IMR-90 (cell line): Measurements from ENCODE around the gene GATAD2A. TPM values are rescaled to one million over a fixed set of nuclear protein-coding genes. Genes with fewer than 3 reads are reported as not detected.

Experiments used
- ATAC-seq: fragments of 200-7000 bp; cut with Tn5 transposase; 2 replicates; pipeline ENCODE4 v1.9.1; 2020; ENCODE audit warnings: low read depth, mild to moderate bottlenecking, moderate library complexity
- BruUV-seq: library from RNA; stranded (reverse); fragments of 400-500 nt; replicated peaks from 2 replicates; lab custom pipeline; 2021; lab: Mats Ljungman, UMichigan
- CTCF ChIA-PET: fragments of 300-600 bp; formaldehyde crosslinking; extraction: SDS; loops from one replicate; lab custom pipeline; 2021; ENCODE audit warnings: antibody characterized with exemption; lab: Yijun Ruan, JAX
- POLR2A ChIA-PET: fragments of 300-600 bp; sonication (Branson Sonifier 250); formaldehyde crosslinking; loops from one replicate; lab custom pipeline; 2022; ENCODE audit warnings: antibody characterized with exemption; ENCODE audit not compliant: unreplicated experiment; lab: Charles Lee
- DNase-seq: peaks from one replicate; pipeline ENCODE4 v3.0.0; 2013
- H2AFZ ChIP-seq: replicated peaks from 2 replicates; pipeline ENCODE3; 2013; ENCODE audit warnings: low read length, mild to moderate bottlenecking; ENCODE audit not compliant: poor library complexity
- H2AK5ac ChIP-seq: 2 replicates; pipeline ENCODE4 v1.6.1; 2013; ENCODE audit warnings: low read depth, low read length, inconsistent platforms
- H2AK9ac ChIP-seq: replicated peaks from 2 replicates; pipeline ENCODE3; 2013; ENCODE audit warnings: mild to moderate bottlenecking, low read depth, low read length, moderate library complexity; ENCODE audit not compliant: poor library complexity
- H2BK120ac ChIP-seq: 2 replicates; pipeline ENCODE4 v1.6.1; 2013; ENCODE audit warnings: low read depth, low read length, inconsistent platforms
- H2BK15ac ChIP-seq: 3 replicates; pipeline ENCODE4 v1.6.1; 2013; ENCODE audit warnings: low read depth, low read length, inconsistent platforms
- H2BK20ac ChIP-seq: 2 replicates; pipeline ENCODE4 v1.6.1; 2013; ENCODE audit warnings: low read depth, mild to moderate bottlenecking, inconsistent platforms, low read length, moderate library complexity
- H2BK5ac ChIP-seq: 2 replicates; pipeline ENCODE4 v1.6.1; 2013; ENCODE audit warnings: mild to moderate bottlenecking, low read depth, low read length, inconsistent platforms; ENCODE audit not compliant: poor library complexity, severe bottlenecking
- H3K14ac ChIP-seq: replicated peaks from 2 replicates; pipeline ENCODE4 v1.6.1; 2013; ENCODE audit warnings: low read depth, low read length, inconsistent platforms
- H3K18ac ChIP-seq: 2 replicates; pipeline ENCODE4 v1.6.1; 2013; ENCODE audit warnings: low read depth, low read length, control low read depth
- H3K23ac ChIP-seq: 2 replicates; pipeline ENCODE4 v1.6.1; 2013; ENCODE audit warnings: low read depth, low read length, inconsistent platforms
- H3K27ac ChIP-seq: 2 replicates; pipeline ENCODE4 v1.5.1; 2013; ENCODE audit warnings: mild to moderate bottlenecking, control low read depth, low read length; ENCODE audit not compliant: insufficient read depth
- H3K27me3 ChIP-seq: 2 replicates; pipeline ENCODE4 v1.6.1; 2013; ENCODE audit warnings: low read length; ENCODE audit not compliant: control insufficient read depth, insufficient read depth
- H3K36me3 ChIP-seq: 2 replicates; pipeline ENCODE4 v1.6.1; 2013; ENCODE audit warnings: low read length, mixed read lengths; ENCODE audit not compliant: control insufficient read depth, insufficient read depth
- H3K4ac ChIP-seq: 2 replicates; pipeline ENCODE4 v1.6.1; 2013; ENCODE audit warnings: low read depth, low read length, inconsistent platforms
- H3K4me1 ChIP-seq: 2 replicates; pipeline ENCODE4 v1.6.1; 2013; ENCODE audit warnings: low read length, mixed read lengths; ENCODE audit not compliant: control insufficient read depth, insufficient read depth
- H3K4me2 ChIP-seq: 2 replicates; pipeline ENCODE4 v1.6.1; 2013; ENCODE audit warnings: low read depth, mild to moderate bottlenecking, control low read depth, low read length, moderate library complexity
- H3K4me3 ChIP-seq: 2 replicates; pipeline ENCODE4 v1.5.1; 2013; ENCODE audit warnings: low read depth, mild to moderate bottlenecking, control low read depth, low read length, moderate library complexity; ENCODE audit not compliant: insufficient read depth
- H3K56ac ChIP-seq: 2 replicates; pipeline ENCODE4 v1.6.1; 2013; ENCODE audit warnings: low read length, inconsistent platforms; ENCODE audit not compliant: insufficient read depth; ENCODE audit errors: extremely low read depth
- H3K79me1 ChIP-seq, 2 experiments: 2 replicates each; pipeline ENCODE4 v1.6.1; 2013; ENCODE audit warnings: low read length in 2 of 2, inconsistent platforms in 1 of 2, low read depth in 1 of 2
- H3K9ac ChIP-seq: 2 replicates; pipeline ENCODE4 v1.6.1; 2013; ENCODE audit warnings: low read depth, low read length, control low read depth
- H3K9me1 ChIP-seq: 2 replicates; pipeline ENCODE4 v1.6.1; 2013; ENCODE audit warnings: low read length, inconsistent platforms; ENCODE audit not compliant: insufficient read depth
- H3K9me3 ChIP-seq: 2 replicates; pipeline ENCODE4 v1.6.1; 2013; ENCODE audit warnings: low read length; ENCODE audit not compliant: control insufficient read depth, insufficient read depth
- H4K20me1 ChIP-seq: 2 replicates; pipeline ENCODE4 v1.6.1; 2013; ENCODE audit warnings: low read length, inconsistent platforms; ENCODE audit not compliant: insufficient read depth
- H4K5ac ChIP-seq: 2 replicates; pipeline ENCODE4 v1.6.1; 2013; ENCODE audit warnings: mild to moderate bottlenecking, low read depth, low read length, control low read depth
- H4K8ac ChIP-seq, 2 experiments: 2 replicates each; pipeline ENCODE4 v1.6.1; 2013; ENCODE audit warnings: low read depth in 2 of 2, low read length in 2 of 2, control low read depth in 1 of 2, inconsistent platforms in 1 of 2
- H4K91ac ChIP-seq: 2 replicates; pipeline ENCODE4 v1.6.1; 2013; ENCODE audit warnings: low read depth, low read length, inconsistent platforms; ENCODE audit not compliant: insufficient read depth
- BHLHE40 ChIP-seq: fragments of 150-350 bp; IDR thresholded peaks from 2 replicates; pipeline ENCODE4 v1.6.1; 2016; ENCODE audit warnings: mild to moderate bottlenecking, low read depth, low read length
- CEBPB ChIP-seq: IDR thresholded peaks from 2 replicates; pipeline ENCODE4 v1.6.1; 2012; ENCODE audit warnings: low read depth, low read length, improper control_type of control experiment
- CHD1 ChIP-seq: IDR thresholded peaks from 2 replicates; pipeline ENCODE4 v1.6.1; 2012; ENCODE audit warnings: low read depth, low read length, improper control_type of control experiment
- CTCF ChIP-seq: conservative IDR thresholded peaks from 2 replicates; pipeline ENCODE4 v1.5.1; 2012; ENCODE audit warnings: mild to moderate bottlenecking, low read depth, low read length, improper control_type of control experiment
- FOS ChIP-seq: fragments of 150-350 bp; IDR thresholded peaks from 2 replicates; pipeline ENCODE4 v1.6.1; 2016; ENCODE audit warnings: low read depth, low read length
- MAFK ChIP-seq: IDR thresholded peaks from 2 replicates; pipeline ENCODE4 v1.6.1; 2012; ENCODE audit warnings: low read depth, low read length, improper control_type of control experiment
- MAZ ChIP-seq: IDR thresholded peaks from 2 replicates; pipeline ENCODE4 v1.6.1; 2012; ENCODE audit warnings: low read depth, mild to moderate bottlenecking, low read length, improper control_type of control experiment, moderate library complexity, borderline replicate concordance
- MXI1 ChIP-seq: IDR thresholded peaks from 2 replicates; pipeline ENCODE4 v1.6.1; 2012; ENCODE audit warnings: low read depth, mild to moderate bottlenecking, low read length, moderate library complexity, borderline replicate concordance
- NFE2L2 ChIP-seq: fragments of 150-350 bp; IDR thresholded peaks from 2 replicates; pipeline ENCODE4 v1.6.1; 2016; ENCODE audit warnings: low read depth, mild to moderate bottlenecking, low read length
- POLR2A ChIP-seq: IDR thresholded peaks from 2 replicates; pipeline ENCODE4 v1.6.1; 2012; ENCODE audit warnings: mild to moderate bottlenecking, low read depth, low read length
- RAD21 ChIP-seq: IDR thresholded peaks from 2 replicates; pipeline ENCODE4 v1.6.1; 2012; ENCODE audit warnings: low read length, improper control_type of control experiment
- RCOR1 ChIP-seq: IDR thresholded peaks from 2 replicates; pipeline ENCODE4 v1.6.1; 2012; ENCODE audit warnings: mild to moderate bottlenecking, low read length, improper control_type of control experiment; ENCODE audit not compliant: insufficient replicate concordance
- RFX5 ChIP-seq: IDR thresholded peaks from 2 replicates; pipeline ENCODE4 v1.8.0; 2012; ENCODE audit warnings: low read depth, mild to moderate bottlenecking, low read length, moderate library complexity
- SMC3 ChIP-seq: fragments of 150-350 bp; IDR thresholded peaks from 2 replicates; pipeline ENCODE4 v1.6.1; 2016; ENCODE audit warnings: low read depth, mild to moderate bottlenecking, antibody characterized with exemption, low read length, moderate library complexity
- WGBS, 2 experiments: methylation state at CpG; one replicate each; pipeline versions ENCODE4 v1.1.5 to v1.1.7; 2013; ENCODE audit warnings: missing lambda C conversion rate in 2 of 2; ENCODE audit not compliant: insufficient read length in 1 of 2; ENCODE audit errors: extremely low coverage in 2 of 2; 5-methylcytosine and 5-hydroxymethylcytosine counted together
- dilution Hi-C: fragments of 300-500 bp; cut with HindIII; formaldehyde crosslinking; loops from one replicate; pipeline ENCODE4 v1.14.3; 2018; ENCODE audit warnings: low sequenced_read_pairs; ENCODE audit not compliant: unreplicated experiment
- in situ Hi-C: fragments of 300-500 bp; cut with MboI; formaldehyde crosslinking; loops from 3 replicates; pipeline ENCODE4 v1.14.3; 2019; ENCODE audit warnings: low sequenced_read_pairs, inconsistent platforms, mixed read lengths
- intact Hi-C: fragments of 100-400 bp; cut with micrococcal nuclease; formaldehyde crosslinking; loops from 2 replicates; pipeline ENCODE4 v1.10.0; 2022
- polyA plus RNA-seq, 3 experiments: library from polyadenylated mRNA; depleted of rRNA; stranded (reverse); fragments of >200 nt; gene quantifications; 2 replicates each; pipeline ENCODE4 v1.2.3, GENCODE V29; 2012; ENCODE audit warnings: low replicate concordance in 1 of 3
- total RNA-seq: library from RNA; depleted of rRNA; stranded (reverse); fragments of >200 nt; gene quantifications from 2 replicates; pipeline ENCODE4 v1.2.3, GENCODE V29; 2012
- TF ChIP-seq, protein P1 (sequence below): fragments of 150-350 bp; IDR thresholded peaks from 2 replicates; pipeline ENCODE4 v1.6.1; 2016; ENCODE audit warnings: low read depth, mild to moderate bottlenecking, low read length, moderate library complexity, borderline replicate concordance
- TF ChIP-seq, protein P2 (sequence below): fragments of 150-350 bp; IDR thresholded peaks from 2 replicates; pipeline ENCODE4 v1.6.1; 2017; ENCODE audit warnings: mild to moderate bottlenecking, antibody characterized with exemption, low read length, low read depth

GATAD2A gene
- total and polyA plus RNA-seq, 2 of the 4 experiments (the other 2 are of a cell fraction), result 23.5 to 33.2 TPM

GRCh38 chr19:19530889-19531288 lies 125.4 kb downstream of the GATAD2A start:
- no peaks in the 10 kb centered on the region for H3K27me3 ChIP-seq
- intact Hi-C loops, result no loop called here
- H2AFZ ChIP-seq, result no peak overlapping the region
- H2BK15ac ChIP-seq, result no peak overlapping the region
- no peak overlapping the region for H3K4me2 ChIP-seq
- peaks cover 7% of the 10 kb centered on the region for H3K4me1 ChIP-seq
- H2AK9ac ChIP-seq, result no peak overlapping the region
- dilution Hi-C loops, result no loop called here
- H3K56ac ChIP-seq, result no peak overlapping the region
- ATAC-seq (0 out of 2 replicates have a peak, but pooled peaks have one; percentile 1), DNase-seq (no peak)
- H3K9ac ChIP-seq, result no peak overlapping the region
- BruUV-seq, result no TSS peak
- no peak overlapping the region for H3K14ac ChIP-seq
- no peak overlapping the region for H4K91ac ChIP-seq
- no peak overlapping the region for H3K23ac ChIP-seq
- in situ Hi-C loops, result loop anchor here (25.0 kb wide), 1 partner anchor 431 kb away; no protein-coding TSS in a partner anchor
- no peak overlapping the region for H3K27ac ChIP-seq
- H4K5ac ChIP-seq, result no peak overlapping the region
- H3K36me3 ChIP-seq, result peaks cover 19% of the 10 kb centered on the region; the same call in 1 of the 2 replicates
- H3K9me3 ChIP-seq, result no peaks in the 10 kb centered on the region
- TF ChIP-seq, protein P1, sequence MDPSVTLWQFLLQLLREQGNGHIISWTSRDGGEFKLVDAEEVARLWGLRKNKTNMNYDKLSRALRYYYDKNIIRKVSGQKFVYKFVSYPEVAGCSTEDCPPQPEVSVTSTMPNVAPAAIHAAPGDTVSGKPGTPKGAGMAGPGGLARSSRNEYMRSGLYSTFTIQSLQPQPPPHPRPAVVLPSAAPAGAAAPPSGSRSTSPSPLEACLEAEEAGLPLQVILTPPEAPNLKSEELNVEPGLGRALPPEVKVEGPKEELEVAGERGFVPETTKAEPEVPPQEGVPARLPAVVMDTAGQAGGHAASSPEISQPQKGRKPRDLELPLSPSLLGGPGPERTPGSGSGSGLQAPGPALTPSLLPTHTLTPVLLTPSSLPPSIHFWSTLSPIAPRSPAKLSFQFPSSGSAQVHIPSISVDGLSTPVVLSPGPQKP, result no peak
- no peak for TF ChIP-seq CEBPB
- no peak for TF ChIP-seq BHLHE40
- no peak for TF ChIP-seq CHD1
- TF ChIP-seq CTCF, result no peak
- no peak for TF ChIP-seq MXI1
- TF ChIP-seq POLR2A, result no peak
- TF ChIP-seq FOS, result no peak
- TF ChIP-seq RAD21, result no peak
- no peak for TF ChIP-seq RCOR1
- TF ChIP-seq NFE2L2, result no peak
- TF ChIP-seq SMC3, result no peak
- TF ChIP-seq MAFK, result no peak
- TF ChIP-seq, protein P2, sequence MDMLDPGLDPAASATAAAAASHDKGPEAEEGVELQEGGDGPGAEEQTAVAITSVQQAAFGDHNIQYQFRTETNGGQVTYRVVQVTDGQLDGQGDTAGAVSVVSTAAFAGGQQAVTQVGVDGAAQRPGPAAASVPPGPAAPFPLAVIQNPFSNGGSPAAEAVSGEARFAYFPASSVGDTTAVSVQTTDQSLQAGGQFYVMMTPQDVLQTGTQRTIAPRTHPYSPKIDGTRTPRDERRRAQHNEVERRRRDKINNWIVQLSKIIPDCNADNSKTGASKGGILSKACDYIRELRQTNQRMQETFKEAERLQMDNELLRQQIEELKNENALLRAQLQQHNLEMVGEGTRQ, result no peak
- TF ChIP-seq MAZ, result no peak
- TF ChIP-seq RFX5, result no peak
- H2BK20ac ChIP-seq, result no peak overlapping the region
- ChIA-PET POLR2A (no interaction called here), CTCF (interaction anchor here (1.0 to 1.2 kb wide), 2 partner anchors 21 to 23 kb away, joined by 3 read pairs; no protein-coding TSS in a partner anchor)
- no peak overlapping the region for H2BK5ac ChIP-seq
- H3K79me1 ChIP-seq, result peaks cover 0 to 5% of the 10 kb centered on the region in 2 experiments; a peak in 1 of 4 replicates
- H4K8ac ChIP-seq, result no peak overlapping the region
- no peak overlapping the region for H3K4me3 ChIP-seq
- H3K9me1 ChIP-seq, result no peaks in the 10 kb centered on the region
- WGBS, 2 experiments, result 90% methylated on average over 3 of the region's 4 CpGs; no CpG with 5 or more reads in 1 of the 2 experiments
- H3K4ac ChIP-seq, result no peak overlapping the region
- no peak overlapping the region for H3K18ac ChIP-seq
- H4K20me1 ChIP-seq, result peaks cover 19% of the 10 kb centered on the region
- no peak overlapping the region for H2BK120ac ChIP-seq
- no peak overlapping the region for H2AK5ac ChIP-seq
